HCT116 (cell line): ENCODE measurements around the gene EPHB2.

Source experiments
- ATF3 ChIP-seq: IDR thresholded peaks from 2 replicates; pipeline ENCODE4 v1.6.1; 2012
- CBX3 ChIP-seq: IDR thresholded peaks from 2 replicates; pipeline ENCODE4 v1.6.1; 2012; ENCODE audit warnings: low read depth
- CTCF ChIP-seq, 3 experiments: fragments of 200-600 bp in 1 of 3; sonication (generic) in 1 of 3; IDR thresholded peaks in 2 of 3; conservative IDR thresholded peaks in 1 of 3; 2 replicates each; pipeline ENCODE4 v1.5.1; 2012 to 2017; ENCODE audit warnings: low read depth in 2 of 3, low read length in 2 of 3, antibody characterized with exemption in 1 of 3, borderline replicate concordance in 1 of 3, control low read depth in 1 of 3, mild to moderate bottlenecking in 1 of 3, mixed read lengths in 1 of 3, mixed run types in 1 of 3, moderate library complexity in 1 of 3; ENCODE audit not compliant: insufficient read depth in 1 of 3
- EZH2 ChIP-seq: fragments of 200-600 bp; sonication (generic); IDR thresholded peaks from 2 replicates; pipeline ENCODE4 v1.6.1; 2017; ENCODE audit warnings: antibody characterized with exemption, mixed run types
- EZH2phosphoT487 ChIP-seq: fragments of 200-600 bp; IDR thresholded peaks from 2 replicates; pipeline ENCODE4 v1.6.1; 2018; ENCODE audit warnings: antibody characterized with exemption, borderline replicate concordance
- JUND ChIP-seq: IDR thresholded peaks from 2 replicates; pipeline ENCODE4 v1.6.1; 2012
- MAX ChIP-seq: IDR thresholded peaks from 2 replicates; pipeline ENCODE4 v1.6.1; 2012
- POLR2A ChIP-seq: IDR thresholded peaks from 2 replicates; pipeline ENCODE4 v1.7.0; 2011; ENCODE audit warnings: borderline replicate concordance; ENCODE audit not compliant: insufficient read depth, insufficient read length; ENCODE audit errors: extremely low read depth
- POLR2AphosphoS5 ChIP-seq: IDR thresholded peaks from 2 replicates; pipeline ENCODE4 v1.6.1; 2011; ENCODE audit warnings: mild to moderate bottlenecking, low read depth, low read length, moderate library complexity
- RAD21 ChIP-seq: IDR thresholded peaks from 2 replicates; pipeline ENCODE4 v1.6.1; 2012; ENCODE audit warnings: low read depth, mild to moderate bottlenecking
- YY1 ChIP-seq: IDR thresholded peaks from 2 replicates; pipeline ENCODE4 v1.6.1; 2011; ENCODE audit warnings: low read length, low read depth, moderate library complexity, mild to moderate bottlenecking; ENCODE audit not compliant: insufficient replicate concordance; ENCODE audit errors: extremely low read depth
- ZBTB33 ChIP-seq: IDR thresholded peaks from 2 replicates; pipeline ENCODE4 v1.6.1; 2011; ENCODE audit warnings: mild to moderate bottlenecking, low read length, moderate library complexity; ENCODE audit not compliant: insufficient replicate concordance; ENCODE audit errors: extremely low read depth
- ZFX ChIP-seq: fragments of 450-650 bp; IDR thresholded peaks from 2 replicates; pipeline ENCODE4 v1.6.1; 2017
- ZNF274 ChIP-seq: fragments of 200-500 bp; sonication (Bioruptor generic); IDR thresholded peaks from 2 replicates; pipeline ENCODE4 v1.6.1; 2014; ENCODE audit warnings: mild to moderate bottlenecking, low read depth, low read length, inconsistent platforms

- TF ChIP-seq YY1: no peak
- no peak for TF ChIP-seq CTCF (IDR thresholded peaks at IDR 0.05 in 2 of 3, conservative IDR thresholded peaks at IDR 0.05 in 1 of 3; ENCODE audit: borderline replicate concordance in 1 of 3, insufficient read depth in 1 of 3, low read depth in 2 of 3, low read length in 2 of 3)
- no peak for TF ChIP-seq POLR2AphosphoS5
- TF ChIP-seq ZFX: no peak
- no peak for TF ChIP-seq CBX3
- TF ChIP-seq MAX: no peak
- TF ChIP-seq POLR2A: no peak
- no peak for TF ChIP-seq EZH2phosphoT487
- TF ChIP-seq ZBTB33: no peak
- no peak for TF ChIP-seq JUND
- TF ChIP-seq ATF3: no peak
- no peak for TF ChIP-seq EZH2
- TF ChIP-seq RAD21: no peak
- no peak for TF ChIP-seq ZNF274
These were observed 251.9 kb downstream of the EPHB2 start for GRCh38 chr1:22962558-22962957.
